ENCODE data around the gene BNC2.

The BNC2 gene

GRCh38 chr9:16585591-16585990 is 284.9 kb downstream of the BNC2 start:
- H3K36me3 ChIP-seq (ENCODE audit: insufficient read depth, low read length), result no peaks in the 10 kb centered on the region
- H3K9ac ChIP-seq (ENCODE audit: low read length), result no peak overlapping the region
- H3K4me1 ChIP-seq (ENCODE audit: insufficient read depth, low read length, severe bottlenecking), result no peaks in the 10 kb centered on the region
- H3K9me3 ChIP-seq (ENCODE audit: low read length), result no peaks in the 10 kb centered on the region
- H4K20me1 ChIP-seq (ENCODE audit: insufficient read depth, low read length), result no peaks in the 10 kb centered on the region
- no peaks in the 10 kb centered on the region for H3F3A ChIP-seq (ENCODE audit: insufficient read depth, low read length)
- no peak overlapping the region for H3K4me3 ChIP-seq (ENCODE audit: low read depth, low read length, poor library complexity, severe bottlenecking)
- H3K79me2 ChIP-seq (ENCODE audit: insufficient read depth, low read length), result no peaks in the 10 kb centered on the region
- no peaks in the 10 kb centered on the region for H3K9me2 ChIP-seq (ENCODE audit: low read depth, low read length)
- no peaks in the 10 kb centered on the region for H3K27me3 ChIP-seq (ENCODE audit: insufficient read depth, low read length)
- no peak overlapping the region for H3K27ac ChIP-seq (ENCODE audit: low read depth, low read length, poor library complexity, severe bottlenecking)
- H2AFZ ChIP-seq (ENCODE audit: low read length), result no peak overlapping the region
- H3K4me2 ChIP-seq (ENCODE audit: low read length), result no peak overlapping the region
- TF ChIP-seq EZH2 (IDR thresholded peaks at IDR 0.05; ENCODE audit: borderline replicate concordance, low read length) (no peak), CTCF (IDR thresholded peaks at IDR 0.05; ENCODE audit: low read length) (no peak)

GRCh38 chr9:16579872-16580432 is 290.5 kb downstream of the BNC2 start:
- Histone ChIP-seq H3K9ac (ENCODE audit: low read length) (no peak overlapping the region), H3K27me3 (ENCODE audit: insufficient read depth, low read length) (no peaks in the 10 kb centered on the region), H2AFZ (ENCODE audit: low read length) (no peak overlapping the region), H3K4me1 (ENCODE audit: insufficient read depth, low read length, severe bottlenecking) (no peaks in the 10 kb centered on the region), H4K20me1 (ENCODE audit: insufficient read depth, low read length) (no peaks in the 10 kb centered on the region), H3K4me2 (ENCODE audit: low read length) (no peak overlapping the region), H3K27ac (ENCODE audit: low read depth, low read length, poor library complexity, severe bottlenecking) (no peak overlapping the region), H3K79me2 (ENCODE audit: insufficient read depth, low read length) (no peaks in the 10 kb centered on the region), H3K9me2 (ENCODE audit: low read depth, low read length) (no peaks in the 10 kb centered on the region), H3K9me3 (ENCODE audit: low read length) (no peaks in the 10 kb centered on the region), H3K36me3 (ENCODE audit: insufficient read depth, low read length) (no peaks in the 10 kb centered on the region), H3F3A (ENCODE audit: insufficient read depth, low read length) (no peaks in the 10 kb centered on the region), H3K4me3 (ENCODE audit: low read depth, low read length, poor library complexity, severe bottlenecking) (no peak overlapping the region)
- TF ChIP-seq CTCF (IDR thresholded peaks at IDR 0.05; ENCODE audit: low read length), result no peak

- TF ChIP-seq EZH2 (IDR thresholded peaks at IDR 0.05; ENCODE audit: borderline replicate concordance, low read length) (no peak), CTCF (IDR thresholded peaks at IDR 0.05; ENCODE audit: low read length) (no peak)
- Histone ChIP-seq H4K20me1 (ENCODE audit: insufficient read depth, low read length) (no peaks in the 10 kb centered on the region), H3K27ac (ENCODE audit: low read depth, low read length, poor library complexity, severe bottlenecking) (no peak overlapping the region), H3K9me3 (ENCODE audit: low read length) (no peaks in the 10 kb centered on the region), H3K27me3 (ENCODE audit: insufficient read depth, low read length) (no peaks in the 10 kb centered on the region), H3K9ac (ENCODE audit: low read length) (no peak overlapping the region), H3F3A (ENCODE audit: insufficient read depth, low read length) (no peaks in the 10 kb centered on the region), H3K79me2 (ENCODE audit: insufficient read depth, low read length) (no peaks in the 10 kb centered on the region), H3K4me2 (ENCODE audit: low read length) (no peak overlapping the region), H3K4me1 (ENCODE audit: insufficient read depth, low read length, severe bottlenecking) (no peaks in the 10 kb centered on the region), H3K9me2 (ENCODE audit: low read depth, low read length) (no peaks in the 10 kb centered on the region), H3K36me3 (ENCODE audit: insufficient read depth, low read length) (no peaks in the 10 kb centered on the region), H2AFZ (ENCODE audit: low read length) (no peak overlapping the region), H3K4me3 (ENCODE audit: low read depth, low read length, poor library complexity, severe bottlenecking) (no peak overlapping the region)
Measured at GRCh38 chr9:16575986-16576245, 294.6 kb downstream of the BNC2 start.
